CD4-positive, alpha-beta T cell treated with Interleukin-10 for 1 hour (primary cell): Measurements from ENCODE around the gene COTL1.

ENCODE experiments used
- DNase-seq: peaks from one replicate; pipeline ENCODE4 v3.0.0-alpha.2; 2020

COTL1 gene

DNA sequence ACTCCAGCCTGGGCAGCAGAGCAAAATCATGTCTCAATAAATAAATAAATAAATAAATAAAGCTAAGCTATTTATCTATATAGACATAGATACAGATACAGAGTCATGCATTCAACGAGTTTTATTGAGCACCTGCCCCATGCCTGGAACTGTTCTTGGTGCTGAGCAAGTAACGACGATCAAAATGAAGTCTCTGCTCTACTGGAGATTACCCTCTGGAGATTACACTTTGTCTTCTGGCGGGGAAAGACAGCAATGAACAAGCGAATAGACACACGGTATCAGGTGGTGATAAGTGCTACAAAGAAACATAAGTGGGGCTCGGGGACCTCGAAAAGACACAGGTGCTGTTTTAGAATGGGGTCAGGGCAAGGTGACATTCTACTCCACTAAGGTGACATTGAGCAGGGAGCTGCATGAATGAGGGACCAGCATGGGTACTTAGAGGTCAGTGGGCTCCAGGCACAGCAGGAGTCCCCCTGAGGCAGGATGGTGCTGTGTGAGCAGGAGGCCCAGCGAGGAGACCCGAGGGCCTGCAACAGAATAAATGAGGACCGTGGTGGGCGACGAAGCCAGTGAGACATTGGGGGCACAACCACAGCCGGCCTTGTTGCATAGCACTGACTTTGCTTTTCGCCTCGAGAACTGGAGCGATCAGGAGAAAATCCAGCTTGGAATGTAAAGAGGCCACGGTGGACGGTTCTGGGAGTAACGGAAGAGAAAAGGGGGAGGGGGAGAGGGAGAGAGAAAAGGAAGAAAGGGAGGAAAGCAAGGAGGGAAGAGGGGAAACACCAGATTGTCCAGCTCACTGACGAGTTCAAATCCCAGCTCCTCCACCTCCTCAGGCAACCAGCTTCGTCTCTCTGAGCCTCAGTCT lies 71.0 kb downstream of the COTL1 start:
- DNase-seq, result no peak

DNA sequence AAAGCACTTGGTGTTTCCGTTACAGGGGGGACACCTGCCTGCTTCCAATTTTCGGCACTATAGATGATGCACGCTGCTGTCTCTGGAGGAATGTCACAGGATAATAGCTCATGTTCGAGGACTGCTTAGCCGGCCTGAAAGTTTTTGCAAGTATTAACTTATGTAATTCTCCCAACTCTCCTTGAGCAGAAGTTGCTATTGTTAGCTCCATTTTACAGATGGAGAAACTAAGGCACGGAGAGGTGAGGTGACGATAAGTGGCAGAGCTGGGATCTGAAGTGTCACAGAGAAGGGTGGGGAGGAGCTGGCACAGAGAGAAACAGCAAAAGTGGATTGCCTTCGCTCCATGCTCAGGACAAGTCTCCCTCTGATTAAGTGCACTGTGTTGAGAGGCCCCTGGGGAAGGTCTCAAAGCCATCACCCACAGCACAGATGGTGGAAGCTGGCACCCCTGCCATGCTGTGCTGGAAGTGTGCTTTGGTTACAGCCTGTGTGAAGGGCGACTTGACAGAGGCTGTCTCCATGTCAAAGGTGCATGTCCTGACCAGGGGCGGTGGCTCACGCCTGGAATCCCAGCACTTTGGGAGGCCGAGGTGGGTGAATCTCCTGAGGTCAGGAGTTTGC lies 72.7 kb downstream of the COTL1 start:
- no peak for DNase-seq

DNA sequence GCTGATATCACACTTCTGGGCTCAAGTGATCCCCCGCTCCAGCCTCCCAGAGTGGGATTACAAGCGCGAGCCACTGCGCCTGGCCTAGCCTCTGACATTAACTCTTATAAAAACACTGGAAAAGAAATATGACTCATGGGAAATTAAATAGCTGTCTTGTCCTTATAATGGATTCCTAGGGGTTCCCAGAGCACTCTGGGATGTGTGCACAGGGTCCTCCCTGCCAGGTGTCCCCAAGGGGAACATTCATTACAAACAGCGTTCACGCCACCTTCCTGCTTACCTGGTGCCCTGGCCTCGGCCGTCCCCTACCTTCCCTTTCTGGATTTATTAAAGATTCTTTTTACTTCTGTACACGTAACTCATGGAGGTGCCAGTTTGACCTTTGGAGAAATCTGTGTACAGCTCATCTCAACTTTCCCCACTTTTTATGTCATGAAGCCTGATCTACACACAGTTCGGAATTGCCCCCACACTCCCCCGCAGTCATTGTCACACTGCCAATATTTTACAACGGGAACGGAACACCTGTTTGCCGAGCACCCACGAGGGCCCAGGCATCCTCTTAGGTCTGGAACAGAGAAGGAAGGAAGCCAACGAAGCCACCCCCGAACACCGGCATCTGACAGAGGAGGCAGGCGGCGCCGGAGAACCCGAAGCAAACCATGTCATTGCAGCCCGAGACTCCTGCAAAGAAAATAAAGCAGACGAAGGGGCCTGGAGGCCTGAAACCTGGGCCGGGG lies 73.7 kb downstream of the COTL1 start:
- no peak for DNase-seq

DNA sequence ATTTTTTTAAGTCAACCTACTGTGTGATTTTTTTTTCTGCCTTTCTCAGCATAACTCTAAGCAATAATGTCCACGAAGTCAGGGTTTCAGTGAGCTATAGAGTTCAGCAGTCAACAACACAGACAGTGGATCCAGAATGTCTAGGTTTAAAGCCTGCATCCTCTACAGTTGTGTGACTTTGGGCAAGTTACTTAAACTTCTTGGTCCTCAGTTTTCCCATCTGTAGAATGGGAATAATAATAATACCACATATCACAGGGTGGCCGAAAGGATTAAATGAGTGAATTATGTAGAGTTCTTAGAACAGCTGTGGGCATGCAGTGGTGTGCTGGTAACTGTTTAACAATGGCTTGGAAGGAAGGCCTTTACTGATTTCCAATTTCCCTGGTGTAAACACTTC lies 74.6 kb downstream of the COTL1 start:
- DNase-seq, result no peak

DNA sequence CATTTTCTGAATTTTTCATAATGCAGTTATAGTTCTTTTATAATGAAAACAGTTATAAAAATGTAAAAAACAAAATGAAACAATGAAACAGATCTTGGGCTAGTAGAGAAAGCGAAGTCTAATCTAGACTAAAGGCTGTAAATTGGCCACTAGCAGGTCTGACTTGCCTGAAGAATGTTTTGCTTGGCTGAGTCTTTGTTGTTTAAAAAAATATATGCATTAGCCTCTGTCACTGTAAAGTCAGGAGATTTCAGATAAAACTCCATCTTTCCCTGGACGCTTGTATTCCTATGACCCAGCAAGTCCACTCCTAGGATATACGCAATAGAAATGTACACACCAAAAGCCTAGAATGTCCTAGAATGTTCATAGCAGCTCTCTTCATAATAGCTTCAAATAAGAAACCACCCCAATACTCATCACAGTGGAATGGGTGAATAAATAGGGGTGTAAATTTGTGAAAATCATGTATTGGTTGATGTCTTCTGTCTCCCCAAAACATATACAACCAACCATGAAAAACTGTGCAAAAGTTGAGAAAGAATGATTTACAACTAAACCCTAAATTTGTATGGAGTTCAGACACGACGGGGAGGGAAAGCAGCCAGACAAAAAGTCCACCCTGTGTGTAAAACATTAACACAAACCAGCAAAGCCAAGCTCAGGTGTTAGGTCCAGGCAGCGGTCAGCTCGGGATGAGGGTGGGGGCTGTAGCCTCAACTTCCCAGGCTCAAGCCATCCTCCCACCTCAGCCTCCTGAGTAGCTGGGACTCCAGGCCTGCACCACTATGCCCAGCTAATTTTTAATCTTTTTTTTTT lies 75.7 kb downstream of the COTL1 start:
- no peak for DNase-seq

DNA sequence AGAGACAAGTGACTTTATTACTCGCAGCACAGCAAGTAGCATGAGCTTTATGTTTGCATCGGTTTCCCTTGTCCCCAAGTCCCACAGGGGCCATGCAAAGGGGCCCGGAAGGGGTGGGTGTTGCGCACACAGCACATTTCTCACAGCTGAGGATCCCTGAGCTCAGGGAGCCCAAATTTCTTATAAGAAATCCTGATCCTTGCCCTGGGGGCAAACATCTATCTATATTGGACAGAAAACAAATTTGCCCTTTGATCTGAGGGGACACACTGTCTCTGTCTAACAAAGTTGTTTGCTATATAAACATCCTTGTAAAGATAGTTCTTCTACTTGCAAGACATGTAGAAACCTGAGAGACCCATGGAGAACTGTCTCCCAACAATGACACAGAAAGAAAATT lies 77.7 kb downstream of the COTL1 start:
- no peak for DNase-seq

DNA sequence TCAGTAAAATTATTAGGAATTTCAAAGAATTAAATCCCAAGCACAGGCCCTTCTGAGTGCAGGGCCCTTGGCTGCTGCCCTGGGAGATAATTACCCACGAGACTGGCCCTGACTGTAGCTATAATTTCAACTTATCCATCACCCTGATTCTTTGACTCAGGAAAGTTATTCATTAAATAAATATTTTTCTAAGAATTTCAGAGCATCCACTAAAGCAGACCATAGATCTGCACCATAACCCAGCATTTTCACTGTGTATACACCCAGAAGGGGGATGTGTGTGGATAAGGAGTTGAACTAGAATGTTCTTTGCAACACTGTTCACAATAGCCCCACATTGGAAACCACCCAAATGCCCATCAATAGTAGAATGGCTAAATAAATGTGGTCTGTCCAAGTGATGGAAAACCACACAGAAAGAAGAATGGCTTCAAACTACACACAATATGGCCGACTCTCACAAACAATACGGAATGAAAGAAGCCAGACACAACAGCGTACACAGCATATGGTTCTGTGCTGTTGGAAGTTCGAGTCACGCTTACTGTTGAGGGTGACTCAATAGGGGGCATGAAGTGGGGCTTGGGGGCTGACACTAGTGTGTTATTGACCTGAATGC lies 79.5 kb downstream of the COTL1 start:
- no peak for DNase-seq

DNA sequence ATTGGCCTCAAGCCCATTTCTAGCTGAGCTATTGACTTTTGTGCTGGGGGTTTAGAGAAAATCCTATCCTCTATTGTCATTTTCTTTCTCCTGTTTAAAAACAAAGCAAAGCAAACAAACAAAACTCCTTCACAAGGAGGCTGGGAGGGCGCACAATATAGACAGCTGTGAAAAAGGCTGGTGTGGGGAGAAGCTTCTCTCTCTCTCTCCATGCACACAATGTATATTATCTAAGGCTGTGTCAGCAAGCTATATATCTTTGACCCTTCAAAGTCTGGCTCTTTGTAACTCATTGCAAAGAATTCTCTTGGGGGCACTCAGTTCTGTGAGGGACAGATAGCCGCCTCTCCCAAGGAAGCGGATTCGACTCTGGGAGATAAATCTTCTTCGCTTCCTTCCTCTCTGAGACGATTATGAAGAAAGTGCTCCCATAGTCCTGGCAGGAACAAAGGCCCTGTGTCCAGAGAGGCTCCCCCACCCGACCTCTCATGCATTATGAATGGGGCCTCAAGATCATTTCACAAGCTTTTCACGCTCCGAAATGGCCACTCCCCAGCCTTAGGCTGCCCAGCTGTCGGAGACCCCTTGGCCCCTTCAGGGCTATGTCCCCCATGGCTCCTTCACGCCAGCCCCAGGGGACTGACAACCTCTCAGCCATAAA lies 80.3 kb downstream of the COTL1 start:
- no peak for DNase-seq

DNA sequence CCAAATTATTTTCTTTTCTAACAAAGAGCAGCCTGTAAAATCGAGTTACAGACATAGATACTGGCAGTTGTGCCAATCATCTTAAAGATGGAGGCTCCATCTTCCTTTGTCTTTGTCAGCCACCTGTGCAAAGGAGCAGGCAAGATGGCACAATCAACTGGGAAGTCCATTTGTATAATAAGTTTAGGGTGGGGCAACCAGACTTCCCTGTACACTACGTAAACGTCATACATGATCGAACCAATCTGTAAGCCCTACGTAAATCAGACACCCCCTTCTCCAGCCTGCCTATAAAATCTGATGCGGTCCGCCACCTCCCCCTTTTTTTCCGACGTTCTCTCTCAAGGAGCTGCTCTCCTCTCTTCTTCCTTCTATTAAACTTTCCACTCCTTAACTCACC lies 82.0 kb downstream of the COTL1 start:
- no peak for DNase-seq

DNA sequence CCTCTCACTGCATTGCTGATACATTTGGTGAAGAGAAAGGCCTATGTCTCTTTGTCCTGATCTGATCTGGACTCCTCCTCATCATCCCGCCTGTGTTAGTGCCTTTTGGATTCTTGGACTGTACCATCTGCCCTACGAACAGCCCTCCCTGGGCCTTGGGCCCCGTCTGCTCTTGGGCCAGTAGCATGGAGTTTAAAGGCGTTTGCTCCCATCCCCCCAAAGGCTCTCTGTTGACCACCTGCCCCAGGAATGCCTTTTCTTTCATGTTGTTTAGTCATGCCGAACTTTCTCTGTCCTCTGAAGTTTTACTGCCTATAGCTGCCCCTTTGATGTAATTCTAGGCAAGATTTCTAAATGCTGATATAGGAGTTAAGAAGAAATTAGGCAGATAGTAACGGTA lies 82.5 kb downstream of the COTL1 start:
- DNase-seq, result no peak

DNA sequence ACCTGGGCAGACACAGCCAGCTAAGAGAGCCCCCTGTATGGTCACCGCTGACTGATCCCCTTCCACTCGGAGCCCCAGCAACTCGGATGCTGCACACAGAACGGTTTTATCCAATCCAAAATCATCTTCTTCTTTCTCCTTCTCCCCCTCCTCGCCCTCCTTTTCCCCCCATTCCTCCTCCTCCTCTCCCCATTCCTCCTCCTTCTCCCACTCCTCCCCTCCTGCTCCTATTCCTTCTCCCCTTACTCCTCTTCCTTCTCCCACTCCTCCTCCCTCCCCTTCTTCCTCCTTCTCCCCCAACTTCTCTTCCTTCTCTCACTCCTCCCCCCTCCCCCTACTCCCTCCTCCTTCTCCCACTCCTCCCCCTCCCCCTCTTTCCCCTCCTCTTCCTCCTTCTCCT lies 83.1 kb downstream of the COTL1 start:
- DNase-seq, result no peak

DNA sequence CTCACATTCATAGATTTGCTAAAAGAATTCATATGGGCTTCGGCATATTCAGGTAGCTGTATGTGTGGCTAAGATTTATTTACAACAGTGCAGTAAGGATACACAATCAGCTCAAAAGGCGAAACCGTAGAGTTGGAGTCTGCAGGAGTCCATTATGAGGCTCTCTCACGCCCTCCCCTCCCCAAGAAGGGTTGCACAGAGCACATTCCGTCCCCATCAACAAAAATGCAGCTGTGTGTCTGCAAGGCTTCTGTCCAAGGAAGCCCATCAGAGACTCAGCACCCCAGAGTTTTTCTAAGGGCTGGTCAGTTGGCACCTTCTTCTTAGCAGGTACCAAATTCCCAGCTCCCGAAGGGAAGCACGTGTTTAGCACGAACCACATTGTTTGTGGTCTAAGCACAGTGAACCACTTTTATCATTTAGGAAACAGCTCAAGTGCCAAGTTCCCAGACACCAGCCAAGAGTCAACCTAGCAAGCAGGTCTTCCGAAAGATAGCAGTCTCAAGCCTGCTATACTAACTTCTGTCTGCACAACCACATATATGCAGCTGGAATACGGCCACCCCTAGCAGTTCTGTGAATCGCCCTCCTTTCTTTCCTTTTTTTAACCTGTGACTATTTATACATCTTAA lies 84.9 kb downstream of the COTL1 start:
- DNase-seq, result no peak

DNA sequence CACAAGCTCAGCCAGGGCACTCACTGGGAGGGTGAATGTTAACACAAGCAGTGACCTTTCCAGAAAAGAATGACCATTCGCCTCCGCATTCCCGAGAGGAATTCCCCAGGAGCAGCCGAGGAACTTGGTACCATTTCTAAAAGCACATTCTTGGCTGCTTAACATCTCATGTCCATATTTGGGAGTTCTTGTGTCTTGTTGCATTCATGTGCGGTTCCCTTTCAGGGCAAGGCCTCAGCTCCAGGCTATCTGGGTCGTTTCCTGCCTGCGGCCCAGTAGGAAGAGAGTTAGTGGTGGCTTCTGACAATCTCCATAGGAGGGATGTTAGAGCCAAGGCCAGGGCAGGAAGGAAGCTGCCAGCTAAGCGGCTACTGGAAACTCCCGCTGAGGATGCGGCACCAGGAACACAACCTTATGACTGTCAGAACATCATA lies 85.6 kb downstream of the COTL1 start:
- no peak for DNase-seq

DNA sequence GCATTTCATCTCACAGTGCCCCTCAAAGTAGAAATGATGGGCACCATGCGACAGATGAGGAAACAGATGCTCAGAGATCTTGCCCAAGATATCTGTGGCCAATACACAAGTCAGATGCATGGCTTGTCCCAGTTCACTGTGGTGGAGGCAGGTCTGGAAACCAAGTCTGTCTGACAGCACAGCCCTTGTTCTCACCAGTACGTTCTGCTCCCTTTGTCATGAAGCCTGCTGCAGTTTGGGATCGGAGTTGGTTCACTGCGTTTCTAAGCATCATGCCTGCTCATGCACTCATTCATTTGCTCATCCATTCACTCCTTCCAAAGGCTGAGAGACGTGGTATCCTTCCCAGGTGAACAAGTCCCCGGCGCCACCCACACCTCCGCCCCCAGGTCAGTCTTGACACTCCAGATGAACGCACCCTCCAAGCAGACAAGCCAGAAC lies 86.2 kb downstream of the COTL1 start:
- no peak for DNase-seq

DNA sequence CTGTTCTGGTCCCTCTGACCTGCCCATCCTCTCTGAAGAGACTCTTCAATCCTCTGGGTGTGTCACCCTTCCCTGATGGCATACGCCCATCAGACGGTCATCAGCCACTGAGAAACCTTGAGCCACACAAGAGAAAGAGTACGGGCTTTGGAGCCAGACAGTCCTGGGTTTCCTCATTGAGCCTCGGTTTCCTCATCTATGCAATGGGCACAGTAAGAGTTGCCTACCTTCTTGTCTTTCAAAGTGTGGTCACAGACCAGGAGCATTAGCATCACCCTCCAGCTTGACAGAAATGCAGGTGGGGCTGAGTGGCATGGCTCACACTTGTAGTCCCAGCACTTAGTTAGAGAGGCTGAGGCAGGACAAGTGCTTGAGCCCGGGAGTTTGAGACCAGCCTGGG lies 87.3 kb downstream of the COTL1 start:
- DNase-seq, result no peak

DNA sequence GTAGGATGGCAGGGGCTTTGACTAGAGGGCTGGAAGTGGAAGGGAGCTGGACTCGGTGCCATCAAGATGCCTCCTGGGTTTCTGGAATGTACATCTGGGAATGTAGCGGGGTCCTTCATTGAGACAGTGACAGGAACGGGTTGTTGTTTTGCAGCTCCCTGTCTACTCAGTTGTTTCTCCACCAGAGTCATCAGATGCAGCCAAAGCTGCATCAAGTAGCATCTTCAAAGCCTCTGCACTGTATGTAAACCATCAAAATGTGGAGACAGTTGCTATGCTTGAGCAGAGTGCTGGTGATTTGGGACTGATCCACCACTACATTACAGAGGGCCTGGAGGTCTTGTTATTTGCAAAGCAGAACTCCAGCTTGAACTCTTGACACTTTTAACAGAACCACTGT lies 88.3 kb downstream of the COTL1 start:
- no peak for DNase-seq

DNA sequence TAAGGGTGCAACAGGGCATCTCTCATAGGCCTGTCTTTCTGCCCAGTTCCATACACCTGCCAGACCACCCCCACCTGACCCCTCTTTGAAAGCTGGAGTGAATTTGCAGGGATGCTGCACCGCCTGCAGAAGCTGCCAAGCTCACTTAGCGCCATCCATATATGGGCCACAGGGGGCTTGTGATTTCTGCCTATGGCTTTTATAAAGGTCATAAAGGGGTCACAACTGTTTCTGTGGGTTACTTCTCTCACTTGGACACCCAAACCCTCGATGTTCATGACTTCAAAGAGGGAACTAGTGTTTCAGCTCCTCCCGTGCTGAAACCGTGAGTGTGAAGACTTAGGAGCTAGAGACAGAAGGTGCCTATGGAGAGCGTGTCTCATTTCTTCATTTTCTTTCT lies 89.6 kb downstream of the COTL1 start:
- DNase-seq, result no peak

DNA sequence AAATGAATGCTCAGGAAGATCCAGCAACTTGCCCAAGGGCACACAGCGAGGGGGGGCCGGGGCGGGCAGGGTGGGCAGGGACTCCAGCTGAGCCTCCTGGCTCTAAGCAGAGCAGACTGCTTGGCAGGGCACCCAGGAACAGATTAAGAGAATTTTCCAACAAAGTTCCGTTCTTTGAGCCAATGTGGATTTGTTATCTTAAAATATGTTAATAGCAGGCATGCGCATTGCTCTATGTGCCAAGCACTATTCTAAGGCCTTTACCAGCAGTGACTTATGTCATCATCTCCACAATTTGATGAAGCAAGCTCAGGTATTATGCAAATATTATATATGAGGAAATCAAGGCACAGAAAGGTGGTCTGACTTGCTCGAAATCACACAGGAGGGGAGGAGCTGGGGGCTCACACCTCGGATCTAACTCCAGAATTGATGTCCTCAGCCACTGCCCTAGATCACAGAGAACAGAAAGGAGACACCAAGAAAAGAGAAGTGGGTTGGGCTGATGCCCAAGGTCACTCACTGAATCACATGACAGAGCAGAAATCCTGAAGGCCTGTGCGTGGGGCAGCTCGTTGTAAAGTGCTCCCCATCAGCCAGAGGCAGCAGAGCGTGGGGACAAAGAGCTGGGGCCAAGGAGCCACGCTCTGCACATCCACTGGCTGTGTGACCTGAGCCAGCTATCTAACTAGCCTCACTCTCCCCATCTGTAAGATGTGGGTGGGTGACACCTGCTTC lies 90.2 kb downstream of the COTL1 start:
- no peak for DNase-seq

DNA sequence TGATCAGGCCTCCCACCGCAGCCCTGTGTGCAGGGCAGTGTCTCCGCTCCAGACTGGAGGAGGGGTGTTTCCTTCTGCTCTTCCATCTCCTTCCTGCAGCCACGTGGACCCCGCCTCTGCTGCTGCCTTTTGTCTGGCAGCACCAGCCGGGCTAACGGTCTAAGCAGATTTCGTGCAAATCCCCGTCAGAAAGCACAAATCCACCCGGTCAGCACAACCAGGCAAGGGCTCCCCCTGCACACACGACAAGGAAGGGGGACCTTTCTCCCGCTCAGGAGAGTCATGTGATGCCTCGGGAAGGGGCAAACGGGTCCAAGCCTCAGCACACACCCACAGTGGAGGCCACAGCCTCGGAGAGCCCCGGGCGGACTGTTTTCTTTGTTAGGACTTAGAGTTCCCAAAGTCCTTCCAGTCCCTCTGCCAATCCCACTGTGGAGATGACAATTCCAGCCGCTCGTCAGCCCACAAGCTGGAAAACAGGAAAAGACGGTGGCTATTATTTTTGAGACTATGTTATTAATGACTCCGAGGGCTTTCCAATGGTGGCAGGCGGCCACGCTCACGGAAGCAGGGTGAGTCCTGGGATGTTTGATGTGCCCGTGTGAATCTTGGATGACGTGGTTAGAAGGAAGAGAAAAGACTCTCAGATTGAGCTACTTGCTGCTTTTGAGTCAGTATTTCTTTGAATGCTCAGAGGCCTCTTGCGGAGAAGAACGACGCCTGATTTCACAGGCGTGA lies 90.9 kb downstream of the COTL1 start:
- DNase-seq, result no peak
